Heart left ventricle (tissue), 16 donors: ENCODE measurements around the gene LRMDA. TPM values are rescaled to one million over a fixed set of nuclear protein-coding genes. Genes with fewer than 3 reads are reported as not detected.

Source experiments
- ATAC-seq, 4 donors: fragments of 200-7000 bp; cut with Tn5 transposase; one replicate each; pipeline ENCODE4 v1.9.1; 2020 to 2022; ENCODE audit warnings: moderate library complexity in 4 of 4, mild to moderate bottlenecking in 3 of 4, moderate number of reproducible peaks in 1 of 4
- DNase-seq, 5 donors: peaks; one replicate each; pipeline ENCODE4 v3.0.0-alpha.2; 2020
- H3K27ac ChIP-seq, 12 donors: fragments of 200-600 bp; sonication (generic) in 4 of 12; one replicate each; pipeline versions ENCODE4 v1.5.0 to v1.8.0; 2016 to 2022; ENCODE audit warnings: mild to moderate bottlenecking in 2 of 12
- H3K27me3 ChIP-seq, 9 donors: fragments of 200-600 bp; sonication (generic) in 2 of 9; one replicate each; pipeline versions ENCODE4 v1.5.1 to v1.8.0; 2016 to 2022; ENCODE audit warnings: mild to moderate bottlenecking in 3 of 9
- H3K36me3 ChIP-seq, 9 donors: fragments of 200-600 bp; sonication (generic) in 2 of 9; one replicate each; pipeline versions ENCODE4 v1.5.0 to v1.8.0; 2018 to 2022; ENCODE audit warnings: mild to moderate bottlenecking in 2 of 9
- H3K4me1 ChIP-seq, 12 donors: fragments of 200-600 bp; sonication (generic) in 4 of 12; one replicate each; pipeline versions ENCODE4 v1.5.0 to v1.8.0; 2016 to 2022; ENCODE audit warnings: mild to moderate bottlenecking in 3 of 12
- H3K4me3 ChIP-seq, 12 donors: fragments of 200-600 bp; sonication (generic) in 4 of 12; one replicate each; pipeline versions ENCODE4 v1.5.0 to v1.8.0; 2017 to 2022; ENCODE audit warnings: mild to moderate bottlenecking in 9 of 12, moderate library complexity in 4 of 12
- H3K9me3 ChIP-seq, 12 donors: fragments of 200-600 bp; sonication (generic) in 4 of 12; one replicate each; pipeline versions ENCODE4 v1.5.0 to v1.8.0; 2016 to 2022; ENCODE audit warnings: mild to moderate bottlenecking in 1 of 12
- CTCF ChIP-seq, 12 donors: fragments of 200-600 bp; sonication (generic) in 4 of 12; IDR thresholded peaks; one replicate each; pipeline versions ENCODE4 v1.5.0 to v1.8.0; 2018 to 2022; ENCODE audit warnings: antibody characterized with exemption in 12 of 12, mild to moderate bottlenecking in 5 of 12
- POLR2A ChIP-seq, 2 donors: fragments of 450-650 bp; IDR thresholded peaks; one replicate each; pipeline ENCODE4 v1.6.1; 2017; ENCODE audit warnings: antibody characterized with exemption in 2 of 2, mild to moderate bottlenecking in 2 of 2, moderate library complexity in 2 of 2
- WGBS, 4 donors: extraction: QIAGEN DNeasy Blood & Tissue Kit in 2 of 4; methylation state at CpG; one replicate each; pipeline versions ENCODE4 v1.1.5 to v1.1.7; 2013 to 2018; 5-methylcytosine and 5-hydroxymethylcytosine counted together
- intact Hi-C, 10 donors: fragments of 100-400 bp; cut with DNase I; formaldehyde crosslinking; loops; one replicate each; pipeline versions ENCODE4 v1.11.1 to v1.14.2; 2022
- polyA plus RNA-seq, 2 donors: library from polyadenylated mRNA; stranded (reverse); fragments of 200-250 nt; gene quantifications; one replicate each; pipeline ENCODE4 v1.2.3, GENCODE V29; 2013
- total RNA-seq, 9 donors: library from RNA; depleted of rRNA in 2 of 9; stranded (reverse); fragments of >200 nt in 2 of 9; fragmentation: NEBNext Ultra II Directional in 3 of 9; extraction: Animal tissue kit (Norgen Biotek cat#: 25700) in 3 of 9; gene quantifications; one replicate each; pipeline versions ENCODE4 v1.1.0 to v1.2.4, GENCODE V29; 2016 to 2023
- donor health status: ischemic (EF 13 %, LVEDD 7.1; RV severe dilation, severe dysfunction).
- donor health status: healthy with polysubstance abuse.
- donor health status: DM: no; HTN: yes; CAD: no.
- donor health status: DM: no; HTN: no; CAD: no.
- donor health status: ischemic (EF 25% LVEDD 6.9; RV normal size, moderate dysfunction).
- donor health status: ischemic (EF 25% LVEDD 5.7; RV mildly dilated, moderate dysfunction).
- donor health status: healthy.
- donor health status: DM: yes; HTN: yes; CAD: no.
- donor health status: ischemic (EF 35%, LVEDD 5.7; RV mildly dilated, moderate dysfunction).
- donor health status: nonischemic (EF 11% LVEDD 7.7; RV severe dilation, severe dysfunction).
- donor health status: DM: yes; HTN: yes; CAD: no.
- donor health status: PGD.
- donor health status: ischemic (EF 29% LVEDD 5.4; RV normal size, mild dysfunction).
- donor health status: nonischemic (EF 23%, LVEDD 6.1; RV moderate dilation, normal function).

LRMDA gene
- total and polyA plus RNA-seq, 11 donors = 2.4 to 34.4 (median 14.9) TPM

DNA sequence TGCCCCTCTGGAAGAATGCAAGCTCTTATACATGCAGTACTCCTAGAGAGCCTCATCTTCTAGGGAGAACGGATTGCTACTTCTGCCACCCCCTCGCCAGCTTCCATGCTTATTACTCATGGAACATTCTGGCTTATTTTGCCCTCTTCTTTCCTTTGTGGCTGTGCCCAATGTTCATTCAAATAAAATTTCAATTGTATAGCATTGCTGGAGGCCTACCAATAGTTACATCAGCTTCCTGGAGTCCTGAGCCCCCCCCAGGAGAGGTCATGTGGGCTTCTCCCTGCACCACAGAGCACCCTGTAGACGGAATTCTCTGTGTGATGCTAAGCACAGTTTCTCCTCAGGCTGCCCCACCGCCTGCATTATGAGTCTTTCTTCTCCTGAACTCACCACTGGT lies 1112.2 kb downstream of the LRMDA start:
- Histone ChIP-seq H3K27ac (no peak overlapping the region), H3K36me3 (no peaks in the 10 kb centered on the region), H3K4me3 (no peak overlapping the region), H3K9me3 (no peaks in the 10 kb centered on the region), H3K27me3 (no peaks in the 10 kb centered on the region), H3K4me1 (peaks cover 0 to 19% (median 1%) of the 10 kb centered on the region in 12 donors)
- TF ChIP-seq CTCF (IDR thresholded peaks at IDR 0.05) (no peak), POLR2A (IDR thresholded peaks at IDR 0.05) (no peak)
- 74 to 84% (median 81%) methylated on average over 4 of the region's 4 CpGs for WGBS, 4 donors
- DNase-seq = no peak
- ATAC-seq = peak in 2 of 4 donors; percentile 33 to 44
- intact Hi-C loops = loop anchor here in 7 of 10 donors (10.0 kb wide), 6 partner anchors 109 to 1149 kb away; partner anchors contain the start of gene ZNF503 (in 2 of the 7)

DNA sequence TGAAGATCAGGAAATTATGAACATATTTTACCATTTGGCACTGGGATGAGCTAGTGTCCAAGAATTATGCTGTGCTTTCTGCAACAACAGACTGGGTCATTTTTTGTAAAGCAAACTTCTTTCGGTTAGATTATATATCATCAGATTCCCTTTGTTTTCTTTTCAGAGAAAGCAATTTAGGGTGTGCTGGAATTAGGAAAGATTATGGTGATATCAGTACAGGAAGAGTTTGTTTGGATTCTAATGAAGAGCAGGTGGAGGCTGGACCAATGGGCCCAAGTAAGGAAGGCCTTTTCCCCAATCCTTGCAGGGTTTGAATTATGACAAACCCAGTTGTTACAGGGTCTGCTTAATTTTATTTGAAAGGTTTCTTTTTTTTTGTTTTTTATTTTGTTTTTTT lies 1113.4 kb downstream of the LRMDA start:
- DNase-seq (no peak), ATAC-seq (no peak)
- 52 to 74% (median 58%) methylated on average over 1 of the region's 1 CpG for WGBS, 4 donors
- intact Hi-C loops = loop anchor here (5.0 to 10.0 kb wide), 16 partner anchors 102 to 1150 kb away; partner anchors contain the start of gene ZNF503 (in 5 of the 10)
- H3K27me3 ChIP-seq = no peaks in the 10 kb centered on the region
- peaks cover 0 to 19% (median 1%) of the 10 kb centered on the region in 12 donors for H3K4me1 ChIP-seq
- TF ChIP-seq POLR2A (IDR thresholded peaks at IDR 0.05) = no peak
- TF ChIP-seq CTCF (IDR thresholded peaks at IDR 0.05) = no peak
- H3K4me3 ChIP-seq = no peak overlapping the region
- no peaks in the 10 kb centered on the region for H3K9me3 ChIP-seq
- H3K36me3 ChIP-seq = no peaks in the 10 kb centered on the region
- H3K27ac ChIP-seq = no peak overlapping the region

DNA sequence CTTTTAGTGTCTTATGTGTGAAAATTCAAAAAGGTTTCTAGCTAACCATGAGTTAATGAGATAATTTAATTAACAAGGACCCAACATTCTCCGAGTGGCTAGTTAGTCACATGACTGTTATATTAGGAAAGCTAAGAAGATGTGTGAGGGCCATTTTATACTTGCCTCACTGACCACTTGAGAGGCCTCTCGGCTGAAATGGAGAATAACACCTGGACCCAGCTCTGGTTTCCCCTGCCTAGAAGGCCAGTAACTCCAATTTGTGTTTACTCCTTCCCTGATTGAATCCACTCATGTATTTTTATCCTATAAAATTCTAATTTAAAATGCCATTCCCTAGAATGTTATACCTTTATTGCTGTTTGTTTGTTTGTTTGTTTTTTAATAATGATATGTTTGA lies 1115.0 kb downstream of the LRMDA start:
- DNase-seq (no peak), ATAC-seq (no peak)
- no peaks in the 10 kb centered on the region for H3K27me3 ChIP-seq
- H3K4me3 ChIP-seq = no peak overlapping the region
- peaks cover 0 to 19% (median 1%) of the 10 kb centered on the region in 12 donors for H3K4me1 ChIP-seq
- no peaks in the 10 kb centered on the region for H3K9me3 ChIP-seq
- TF ChIP-seq POLR2A (IDR thresholded peaks at IDR 0.05) (no peak), CTCF (IDR thresholded peaks at IDR 0.05) (no peak)
- H3K36me3 ChIP-seq = no peaks in the 10 kb centered on the region
- intact Hi-C loops = loop anchor here (2.0 to 10.0 kb wide), 18 partner anchors 104 to 1152 kb away; partner anchors contain the start of gene ZNF503 (in 6 of the 10)
- no peak overlapping the region for H3K27ac ChIP-seq
- WGBS, 4 donors = 50 to 74% (median 65%) methylated on average over 2 of the region's 2 CpGs

DNA sequence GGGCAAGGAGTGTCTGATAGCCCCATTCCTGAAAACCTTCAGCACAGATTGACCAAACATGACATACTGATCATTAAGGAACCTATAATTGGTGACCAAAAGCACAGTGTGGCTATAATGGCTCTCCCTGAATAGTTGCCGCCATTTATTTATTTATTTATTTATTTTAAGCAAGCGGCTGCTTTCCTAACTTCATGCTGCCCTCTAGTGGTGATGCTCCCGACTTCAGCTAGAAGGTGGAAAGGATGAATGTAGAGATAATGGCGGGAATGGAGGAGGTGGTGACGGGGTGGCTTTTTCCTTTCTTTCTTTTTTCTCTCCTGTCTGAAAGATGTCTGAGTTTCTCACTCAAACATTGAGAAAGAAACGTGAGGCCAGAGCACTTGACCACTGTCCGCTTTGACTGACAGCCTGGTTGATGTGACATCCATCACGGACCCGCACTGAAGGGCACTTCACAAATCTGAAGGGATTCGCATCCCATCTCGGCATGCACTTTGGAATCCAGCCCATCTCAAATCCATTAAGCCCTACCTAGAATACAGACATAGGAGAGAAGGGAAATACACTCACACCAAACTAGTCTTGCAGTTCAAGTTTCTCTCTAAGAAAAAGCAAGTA lies 1116.0 kb downstream of the LRMDA start:
- Histone ChIP-seq H3K27ac (no peak overlapping the region), H3K36me3 (no peaks in the 10 kb centered on the region), H3K4me1 (peaks cover 0 to 19% (median 1%) of the 10 kb centered on the region in 12 donors), H3K9me3 (no peaks in the 10 kb centered on the region), H3K4me3 (no peak overlapping the region), H3K27me3 (no peaks in the 10 kb centered on the region)
- intact Hi-C loops = loop anchor here (2.0 to 10.0 kb wide), 18 partner anchors 105 to 1153 kb away; partner anchors contain the start of gene ZNF503 (in 6 of the 10)
- TF ChIP-seq POLR2A (IDR thresholded peaks at IDR 0.05) (no peak), CTCF (IDR thresholded peaks at IDR 0.05) (peak; percentile 77 to 89 (median 85))
- ATAC-seq = peak; percentile 52 to 86 (median 64)
- WGBS, 4 donors = 29 to 32% (median 30%) methylated on average over 11 of the region's 11 CpGs
- DNase-seq = peak in 4 of 5 donors; percentile 67 to 87 (median 81)
